ENCODE measurements around the gene APOL6. TPM values are rescaled to one million over a fixed set of nuclear protein-coding genes. Genes with fewer than 3 reads are reported as not detected.

The APOL6 gene
- total and polyA plus RNA-seq, 4 donors, result 9.6 to 34.1 (median 22.4) TPM

GRCh38 chr22:35601013-35601580, 47.1 kb upstream of the APOL6 start:
- TF ChIP-seq, protein P1, sequence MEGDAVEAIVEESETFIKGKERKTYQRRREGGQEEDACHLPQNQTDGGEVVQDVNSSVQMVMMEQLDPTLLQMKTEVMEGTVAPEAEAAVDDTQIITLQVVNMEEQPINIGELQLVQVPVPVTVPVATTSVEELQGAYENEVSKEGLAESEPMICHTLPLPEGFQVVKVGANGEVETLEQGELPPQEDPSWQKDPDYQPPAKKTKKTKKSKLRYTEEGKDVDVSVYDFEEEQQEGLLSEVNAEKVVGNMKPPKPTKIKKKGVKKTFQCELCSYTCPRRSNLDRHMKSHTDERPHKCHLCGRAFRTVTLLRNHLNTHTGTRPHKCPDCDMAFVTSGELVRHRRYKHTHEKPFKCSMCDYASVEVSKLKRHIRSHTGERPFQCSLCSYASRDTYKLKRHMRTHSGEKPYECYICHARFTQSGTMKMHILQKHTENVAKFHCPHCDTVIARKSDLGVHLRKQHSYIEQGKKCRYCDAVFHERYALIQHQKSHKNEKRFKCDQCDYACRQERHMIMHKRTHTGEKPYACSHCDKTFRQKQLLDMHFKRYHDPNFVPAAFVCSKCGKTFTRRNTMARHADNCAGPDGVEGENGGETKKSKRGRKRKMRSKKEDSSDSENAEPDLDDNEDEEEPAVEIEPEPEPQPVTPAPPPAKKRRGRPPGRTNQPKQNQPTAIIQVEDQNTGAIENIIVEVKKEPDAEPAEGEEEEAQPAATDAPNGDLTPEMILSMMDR (IDR thresholded peaks at IDR 0.05; ENCODE audit: control extremely low read depth, extremely low read depth), result no peak
- DNase-seq, result no peak
- no peaks in the 10 kb centered on the region for H3K27me3 ChIP-seq (ENCODE audit: control insufficient read depth in 3 of 3, insufficient read depth in 3 of 3, low read length in 2 of 3)
- WGBS, 2 donors, result 96 to 98% methylated on average over 5 of the region's 5 CpGs
- no peaks in the 10 kb centered on the region for H3K9me3 ChIP-seq (ENCODE audit: control insufficient read depth in 4 of 4, insufficient read depth in 3 of 4, low read length in 3 of 4)
- no peak overlapping the region for H3K9ac ChIP-seq (ENCODE audit: insufficient read depth in 1 of 2, low read length in 2 of 2)
- no peak for ATAC-seq (ENCODE audit: insufficient read depth, low FRiP score)
- no peak overlapping the region for H3K4me3 ChIP-seq
- no peaks in the 10 kb centered on the region for H3K36me3 ChIP-seq (ENCODE audit: control insufficient read depth in 4 of 4, insufficient read depth in 4 of 4, low read length in 4 of 4)
- peaks cover 0 to 7% (median 0%) of the 10 kb centered on the region in 5 donors for H3K4me1 ChIP-seq (ENCODE audit: control insufficient read depth in 5 of 5, insufficient read depth in 5 of 5, low read length in 5 of 5)
- no peak overlapping the region for H3K27ac ChIP-seq (ENCODE audit: low read depth in 1 of 2, low read length in 1 of 2)

GRCh38 chr22:35601743-35602615, 46.3 kb upstream of the APOL6 start:
- no peak overlapping the region for H3K4me3 ChIP-seq
- TF ChIP-seq, protein P1 (IDR thresholded peaks at IDR 0.05; ENCODE audit: control extremely low read depth, extremely low read depth), result no peak
- ATAC-seq (ENCODE audit: insufficient read depth, low FRiP score), result peak; percentile 20
- H3K36me3 ChIP-seq (ENCODE audit: control insufficient read depth in 4 of 4, insufficient read depth in 4 of 4, low read length in 4 of 4), result no peaks in the 10 kb centered on the region
- no peaks in the 10 kb centered on the region for H3K9me3 ChIP-seq (ENCODE audit: control insufficient read depth in 4 of 4, insufficient read depth in 3 of 4, low read length in 3 of 4)
- H3K27me3 ChIP-seq (ENCODE audit: control insufficient read depth in 3 of 3, insufficient read depth in 3 of 3, low read length in 2 of 3), result no peaks in the 10 kb centered on the region
- DNase-seq, result no peak
- H3K27ac ChIP-seq (ENCODE audit: low read depth in 1 of 2, low read length in 1 of 2), result peak overlapping the region in 1 of 2 donors; percentile 80
- H3K4me1 ChIP-seq (ENCODE audit: control insufficient read depth in 5 of 5, insufficient read depth in 5 of 5, low read length in 5 of 5), result peaks cover 0 to 7% (median 6%) of the 10 kb centered on the region in 5 donors
- H3K9ac ChIP-seq (ENCODE audit: insufficient read depth in 1 of 2, low read length in 2 of 2), result no peak overlapping the region
- 44 to 53% methylated on average over 9 of the region's 9 CpGs for WGBS, 2 donors

DNA sequence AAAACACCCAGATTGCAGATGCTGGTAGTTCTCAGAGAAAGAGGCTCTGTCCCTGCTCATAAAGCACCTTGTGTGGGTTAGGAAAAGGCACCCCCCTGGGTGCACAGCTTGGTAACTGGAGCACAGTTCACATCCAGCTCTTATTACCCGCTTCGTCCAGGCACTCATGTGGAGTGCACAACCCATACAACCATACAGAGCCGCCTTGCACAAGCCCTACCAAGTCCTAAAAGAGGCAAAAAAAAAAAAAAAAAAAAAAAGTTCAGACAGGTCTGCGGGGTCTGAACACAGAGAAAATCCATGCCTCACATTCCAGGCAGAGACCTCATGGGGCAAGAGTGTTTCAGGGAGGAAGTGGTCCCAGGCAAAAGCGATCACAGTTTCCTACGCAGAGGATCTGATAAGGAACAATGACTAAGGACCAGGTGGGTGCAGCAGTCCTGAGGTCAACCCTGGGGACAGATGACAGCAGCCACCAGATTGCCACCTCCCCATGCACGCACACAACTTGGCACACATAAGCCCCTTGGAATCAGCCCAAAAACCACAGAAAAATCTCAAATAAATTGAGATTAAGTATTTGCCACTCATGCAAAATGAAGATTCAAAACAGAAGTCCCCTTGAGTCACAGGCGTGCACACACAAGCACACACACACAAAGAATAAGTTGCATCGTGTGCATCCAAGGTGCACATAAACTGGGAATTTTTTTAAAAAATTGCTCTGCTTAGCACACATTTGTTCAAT, 43.5 kb upstream of the APOL6 start:
- DNase-seq (no peak), ATAC-seq (ENCODE audit: insufficient read depth, low FRiP score) (no peak)
- Histone ChIP-seq H3K4me1 (ENCODE audit: control insufficient read depth in 5 of 5, insufficient read depth in 5 of 5, low read length in 5 of 5) (peaks cover 0 to 7% (median 6%) of the 10 kb centered on the region in 5 donors), H3K4me3 (no peak overlapping the region), H3K9me3 (ENCODE audit: control insufficient read depth in 4 of 4, insufficient read depth in 3 of 4, low read length in 3 of 4) (no peaks in the 10 kb centered on the region), H3K27me3 (ENCODE audit: control insufficient read depth in 3 of 3, insufficient read depth in 3 of 3, low read length in 2 of 3) (no peaks in the 10 kb centered on the region), H3K27ac (ENCODE audit: low read depth in 1 of 2, low read length in 1 of 2) (peak overlapping the region in 1 of 2 donors; percentile 94), H3K36me3 (ENCODE audit: control insufficient read depth in 4 of 4, insufficient read depth in 4 of 4, low read length in 4 of 4) (no peaks in the 10 kb centered on the region), H3K9ac (ENCODE audit: insufficient read depth in 1 of 2, low read length in 2 of 2) (no peak overlapping the region)
- 46 to 47% methylated on average over 9 of the region's 9 CpGs for WGBS, 2 donors
- TF ChIP-seq, protein P1 (IDR thresholded peaks at IDR 0.05; ENCODE audit: control extremely low read depth, extremely low read depth), result no peak

Data from lung (tissue), 12 donors.